GM21717 (cell line): ENCODE measurements around the gene IL1RAP.
"Not testable (repeated sequence)": the region's sequence is repeated elsewhere in the genome, so short reads cannot be mapped to it uniquely, and the experiment has no call there.

Experiments
- ATAC-seq: cut with Tn5 transposase; IDR thresholded peaks from one replicate; pipeline ENCODE4 v1.9.1; 2021; ENCODE audit warnings: mild to moderate bottlenecking, moderate library complexity; ENCODE audit not compliant: unreplicated experiment

IL1RAP gene

GRCh38 chr3:190506271-190506670 is 7.6 kb upstream of the IL1RAP start:
- no peak for ATAC-seq

GRCh38 chr3:190512666-190513065 is 1.2 kb upstream of the IL1RAP start:
- ATAC-seq, result no peak

GRCh38 chr3:190514413-190515153 is 698 bp downstream of the IL1RAP start:
- peak; percentile 24 for ATAC-seq

GRCh38 chr3:190516416-190516815 is 2.5 kb downstream of the IL1RAP start:
- ATAC-seq, result no peak

- no peak for ATAC-seq
Measured at GRCh38 chr3:190517687-190518086, 3.8 kb downstream of the IL1RAP start.

- not testable (repeated sequence) for ATAC-seq
Measured at GRCh38 chr3:190518531-190518930, 4.6 kb downstream of the IL1RAP start.

GRCh38 chr3:190519886-190520285 is 6.0 kb downstream of the IL1RAP start:
- ATAC-seq, result no peak

- no peak for ATAC-seq
Measured at GRCh38 chr3:190521998-190522397, 8.1 kb downstream of the IL1RAP start.

- no peak for ATAC-seq
Measured at GRCh38 chr3:190522621-190523222, 8.8 kb downstream of the IL1RAP start.

- ATAC-seq, result no peak
Measured at GRCh38 chr3:190524942-190525341, 11.1 kb downstream of the IL1RAP start.

GRCh38 chr3:190525634-190526033 is 11.7 kb downstream of the IL1RAP start:
- ATAC-seq, result no peak

- ATAC-seq, result no peak
Measured at GRCh38 chr3:190526787-190527762, 13.2 kb downstream of the IL1RAP start.

- no peak for ATAC-seq
Measured at GRCh38 chr3:190528706-190529105, 14.8 kb downstream of the IL1RAP start.

- no peak for ATAC-seq
Measured at GRCh38 chr3:190531406-190531805, 17.5 kb downstream of the IL1RAP start.

GRCh38 chr3:190532731-190533203 is 18.9 kb downstream of the IL1RAP start:
- no peak for ATAC-seq

GRCh38 chr3:190533511-190534281 is 19.8 kb downstream of the IL1RAP start:
- ATAC-seq, result no peak

- no peak for ATAC-seq
Measured at GRCh38 chr3:190534386-190534785, 20.5 kb downstream of the IL1RAP start.

- ATAC-seq, result no peak
Measured at GRCh38 chr3:190534986-190535385, 21.1 kb downstream of the IL1RAP start.

- no peak for ATAC-seq
Measured at GRCh38 chr3:190537146-190537545, 23.3 kb downstream of the IL1RAP start.

- no peak for ATAC-seq
Measured at GRCh38 chr3:190538288-190538687, 24.4 kb downstream of the IL1RAP start.

- ATAC-seq, result no peak
Measured at GRCh38 chr3:190539526-190539925, 25.6 kb downstream of the IL1RAP start.
